GM13977 (cell line): ENCODE data around the gene ATXN7L2.
"Not testable (repeated sequence)": the region's sequence is repeated elsewhere in the genome, so short reads cannot be mapped to it uniquely, and the experiment has no call there.

Source experiments
- DNase-seq: peaks from one replicate; pipeline ENCODE4 v3.0.0; 2012; ENCODE audit warnings: low spot score
- CTCF ChIP-seq: IDR thresholded peaks from 2 replicates; pipeline ENCODE4 v1.5.1; 2012; ENCODE audit warnings: mild to moderate bottlenecking, control low read depth; ENCODE audit not compliant: insufficient read depth; ENCODE audit errors: extremely low read depth, missing control alignments
- in situ Hi-C: fragments of 300-500 bp; cut with MboI; formaldehyde crosslinking; loops from one replicate; pipeline ENCODE4 v1.12.0; 2022; ENCODE audit warnings: low sequenced_read_pairs, low pct_unique_long_range_greater_than_20kb, mixed read lengths, inconsistent platforms; ENCODE audit not compliant: unreplicated experiment

Gene ATXN7L2

GRCh38 chr1:109468061-109468460, 15.6 kb upstream of the ATXN7L2 start:
- in situ Hi-C loops = no loop called here
- no peak for TF ChIP-seq CTCF
- no peak for DNase-seq

- DNase-seq = peak; percentile 4
- no peak for TF ChIP-seq CTCF
- in situ Hi-C loops = no loop called here
Observed at GRCh38 chr1:109468903-109469302, 14.8 kb upstream of the ATXN7L2 start.

GRCh38 chr1:109470245-109470644, 13.5 kb upstream of the ATXN7L2 start:
- in situ Hi-C loops = no loop called here
- DNase-seq = no peak
- no peak for TF ChIP-seq CTCF

- TF ChIP-seq CTCF = no peak
- no peak for DNase-seq
- in situ Hi-C loops = no loop called here
Observed at GRCh38 chr1:109472779-109473178, 10.9 kb upstream of the ATXN7L2 start.

- in situ Hi-C loops, DNase-seq: not testable (repeated sequence)
Observed at GRCh38 chr1:109473284-109474057, 10.2 kb upstream of the ATXN7L2 start.

- no peak for DNase-seq
- in situ Hi-C loops = no loop called here
- TF ChIP-seq CTCF = no peak
Observed at GRCh38 chr1:109474697-109475096, 9.0 kb upstream of the ATXN7L2 start.

- in situ Hi-C loops = no loop called here
- no peak for DNase-seq
- TF ChIP-seq CTCF = no peak
Observed at GRCh38 chr1:109475261-109475660, 8.4 kb upstream of the ATXN7L2 start.
